ENCODE measurements around the gene SNX27. TPM values are rescaled to one million over a fixed set of nuclear protein-coding genes. Genes with fewer than 3 reads are reported as not detected.

SNX27 gene
- total RNA-seq, 2 donors from 2014 or later = 24.1 to 38.4 TPM

GRCh38 chr1:151620286-151620685 is 8.4 kb downstream of the SNX27 start:
- Histone ChIP-seq H3K27ac (peak overlapping the region; percentile 40 to 56), H3K27me3 (replicated peaks; ENCODE audit: insufficient read depth) (no peaks in the 10 kb centered on the region), H3K9me3 (no peaks in the 10 kb centered on the region), H3K4me3 (no peak overlapping the region), H3K36me3 (no peaks in the 10 kb centered on the region), H3K4me1 (replicated peaks) (peaks cover 7% of the 10 kb centered on the region)
- TF ChIP-seq POLR2A (IDR thresholded peaks at IDR 0.05) = no peak
- no peak for TF ChIP-seq POLR2AphosphoS5 (IDR thresholded peaks at IDR 0.05)
- no peak for TF ChIP-seq CTCF (IDR thresholded peaks at IDR 0.05)
- no peak for DNase-seq (ENCODE audit: low spot score)
- WGBS = 36% methylated on average over 2 of the region's 2 CpGs
- intact Hi-C loops (cut with DNase I) = no loop called here

- no peaks in the 10 kb centered on the region for H3K9me3 ChIP-seq
- H3K27ac ChIP-seq = peak overlapping the region; percentile 40 to 56
- H3K36me3 ChIP-seq = no peaks in the 10 kb centered on the region
- intact Hi-C loops (cut with DNase I) = no loop called here
- no peaks in the 10 kb centered on the region for H3K27me3 ChIP-seq (replicated peaks; ENCODE audit: insufficient read depth)
- peak; percentile 31 for TF ChIP-seq POLR2AphosphoS5 (IDR thresholded peaks at IDR 0.05)
- TF ChIP-seq POLR2A (IDR thresholded peaks at IDR 0.05) = no peak
- peaks cover 7% of the 10 kb centered on the region for H3K4me1 ChIP-seq (replicated peaks)
- WGBS = 47% methylated on average over 2 of the region's 2 CpGs
- DNase-seq (ENCODE audit: low spot score) = peak; percentile 12
- no peak overlapping the region for H3K4me3 ChIP-seq
These were observed 9.5 kb downstream of the SNX27 start for GRCh38 chr1:151621351-151621750.

- 72% methylated on average over 3 of the region's 3 CpGs for WGBS
- Histone ChIP-seq H3K27ac (no peak overlapping the region), H3K27me3 (replicated peaks; ENCODE audit: insufficient read depth) (no peaks in the 10 kb centered on the region), H3K4me3 (no peak overlapping the region), H3K4me1 (replicated peaks) (peaks cover under 1% of the 10 kb centered on the region), H3K36me3 (no peaks in the 10 kb centered on the region), H3K9me3 (no peaks in the 10 kb centered on the region)
- intact Hi-C loops (cut with DNase I) = no loop called here
- no peak for TF ChIP-seq POLR2AphosphoS5 (IDR thresholded peaks at IDR 0.05)
- no peak for TF ChIP-seq CTCF (IDR thresholded peaks at IDR 0.05)
- no peak for TF ChIP-seq POLR2A (IDR thresholded peaks at IDR 0.05)
- no peak for DNase-seq (ENCODE audit: low spot score)
These were observed 12.9 kb downstream of the SNX27 start for GRCh38 chr1:151624783-151625182.

- WGBS = 93% methylated on average over 3 of the region's 3 CpGs
- H3K36me3 ChIP-seq = no peaks in the 10 kb centered on the region
- no peaks in the 10 kb centered on the region for H3K4me1 ChIP-seq (replicated peaks)
- no peaks in the 10 kb centered on the region for H3K9me3 ChIP-seq
- H3K4me3 ChIP-seq = no peak overlapping the region
- H3K27ac ChIP-seq = no peak overlapping the region
- no peak for TF ChIP-seq CTCF (IDR thresholded peaks at IDR 0.05)
- no peak for TF ChIP-seq POLR2A (IDR thresholded peaks at IDR 0.05)
- TF ChIP-seq POLR2AphosphoS5 (IDR thresholded peaks at IDR 0.05) = no peak
- intact Hi-C loops (cut with DNase I) = no loop called here
- DNase-seq (ENCODE audit: low spot score) = no peak
- no peaks in the 10 kb centered on the region for H3K27me3 ChIP-seq (replicated peaks; ENCODE audit: insufficient read depth)
These were observed 15.0 kb downstream of the SNX27 start for GRCh38 chr1:151626740-151627334.

GRCh38 chr1:151629278-151629677 is 17.4 kb downstream of the SNX27 start:
- DNase-seq (ENCODE audit: low spot score) = no peak
- no peaks in the 10 kb centered on the region for H3K27me3 ChIP-seq (replicated peaks; ENCODE audit: insufficient read depth)

More at GRCh38 chr1:151629278-151629677, 17.4 kb downstream of the SNX27 start:
- Histone ChIP-seq H3K9me3 (no peaks in the 10 kb centered on the region), H3K4me3 (no peak overlapping the region), H3K27ac (no peak overlapping the region), H3K4me1 (replicated peaks) (no peaks in the 10 kb centered on the region), H3K36me3 (no peaks in the 10 kb centered on the region)
- no peak for TF ChIP-seq POLR2AphosphoS5 (IDR thresholded peaks at IDR 0.05)
- no peak for TF ChIP-seq POLR2A (IDR thresholded peaks at IDR 0.05)
- no peak for TF ChIP-seq CTCF (IDR thresholded peaks at IDR 0.05)
- intact Hi-C loops (cut with DNase I) = no loop called here
- WGBS = 74% methylated on average over 9 of the region's 9 CpGs
